Stomach (tissue), 9 donors: ENCODE measurements around the gene IRF7. TPM values are rescaled to one million over a fixed set of nuclear protein-coding genes. Genes with fewer than 3 reads are reported as not detected.

ENCODE experiments used
- DNase-seq, 2 donors: peaks; one replicate each; pipeline versions ENCODE4 v3.0.0 to v3.0.0-alpha.2; 2013 to 2019
- H3K27ac ChIP-seq, 5 donors: fragments of 200-600 bp in 4 of 5; sonication (generic) in 4 of 5; one replicate each; pipeline ENCODE4 v1.5.1; 2013 to 2019; ENCODE audit warnings: mild to moderate bottlenecking in 1 of 5, moderate library complexity in 1 of 5
- H3K27me3 ChIP-seq, 3 donors: fragments of 200-600 bp; sonication (generic); one replicate each; pipeline ENCODE4 v1.5.1; 2017 to 2019; ENCODE audit warnings: mixed run types in 1 of 3
- H3K36me3 ChIP-seq, 4 donors: fragments of 200-600 bp; sonication (generic); 1 replicate in 3 of 4; 2 replicates in 1 of 4; pipeline ENCODE4 v1.5.1; 2016 to 2019
- H3K4me1 ChIP-seq, 4 donors: fragments of 200-600 bp; sonication (generic); one replicate each; pipeline ENCODE4 v1.5.1; 2016 to 2019
- H3K4me3 ChIP-seq, 4 donors: fragments of 200-600 bp; sonication (generic) in 3 of 4; one replicate each; pipeline ENCODE4 v1.5.1; 2016 to 2019; ENCODE audit warnings: mild to moderate bottlenecking in 1 of 4
- H3K9me3 ChIP-seq, 4 donors: fragments of 200-600 bp; sonication (generic); one replicate each; pipeline ENCODE4 v1.5.1; 2016 to 2019
- EP300 ChIP-seq: sonication (generic); formaldehyde crosslinking; IDR thresholded peaks from one replicate; pipeline ENCODE4 v1.6.1; 2017; ENCODE audit warnings: antibody characterized with exemption
- POLR2A ChIP-seq, 4 donors: fragments of 450-650 bp; IDR thresholded peaks; one replicate each; pipeline ENCODE4 v1.6.1; 2016; ENCODE audit warnings: antibody characterized with exemption in 4 of 4, control low read depth in 2 of 4, mild to moderate bottlenecking in 1 of 4, moderate library complexity in 1 of 4
- WGBS, 5 donors: extraction: QIAGEN DNeasy Blood & Tissue Kit in 3 of 5; methylation state at CpG; one replicate each; pipeline versions ENCODE4 v1.1.5 to v1.1.7; 2013 to 2018; 5-methylcytosine and 5-hydroxymethylcytosine counted together
- intact Hi-C: fragments of 100-400 bp; cut with DNase I; formaldehyde crosslinking; loops from one replicate; pipeline ENCODE4 v1.15.1; 2023; ENCODE audit warnings: low total_unique reads
- polyA plus RNA-seq, 3 donors: library from polyadenylated mRNA; stranded (reverse); fragments of 200-250 nt; gene quantifications; one replicate each; pipeline ENCODE4 v1.2.3, GENCODE V29; 2013
- small RNA-seq, 4 donors: library from RNA; depleted of rRNA; stranded (forward); fragments of <200 nt; gene quantifications; one replicate each; pipeline ENCODE3, GENCODE V24; 2016
- total RNA-seq, 5 donors: library from RNA; depleted of rRNA; stranded (reverse); fragments of >200 nt; gene quantifications; one replicate each; pipeline versions ENCODE4 v1.1.0 to v1.2.3, GENCODE V29; 2014 to 2016
- donor health status: healthy with polysubstance abuse.
- donor health status: Bipolar disorder and iron deficiency.
- donor health status: healthy.

IRF7 gene
- total and polyA plus RNA-seq, 8 donors, result 5.7 to 49.1 (median 33.7) TPM

GRCh38 chr11:563066-563811 is 52.5 kb downstream of the IRF7 start:
- intact Hi-C loops, result no loop called here
- Histone ChIP-seq H3K36me3 (peaks cover 0 to 16% (median 7%) of the 10 kb centered on the region in 4 donors), H3K4me3 (peak overlapping the region in 3 of 4 donors; percentile 84 to 91 (median 89)), H3K27ac (peak overlapping the region in 3 of 5 donors; percentile 29 to 95 (median 29)), H3K9me3 (no peaks in the 10 kb centered on the region), H3K27me3 (peaks cover 0 to 18% (median under 1%) of the 10 kb centered on the region in 3 donors), H3K4me1 (peaks cover 27 to 69% (median 62%) of the 10 kb centered on the region in 4 donors)
- no peak for DNase-seq
- 51 to 80% (median 63%) methylated on average over 7 to 18 of the region's 18 CpGs for WGBS, 5 donors
- no peak for TF ChIP-seq POLR2A (IDR thresholded peaks at IDR 0.05)
- TF ChIP-seq EP300, result no peak

Small RNAs within 50 kb of the gene (small RNA-seq; reads per million reads assigned to genes)
- 4.2 to 32.6 (median 14.0) reads per million in 4 donors for gene MIR210

Other genes with a start within 250 kb of the IRF7 start
- gene B4GALNT4, start 246.5 kb downstream of the IRF7 start, total RNA-seq, result 1 to 10 TPM in 2 of 5 donors, under 1 TPM in 1, not detected in 2; 0.45 to 7.5 (median 4.2) TPM
- 1 to 10 TPM; 2.4 to 8.8 (median 4.4) TPM for gene B4GALNT4, start 246.5 kb downstream of the IRF7 start, polyA plus RNA-seq
- gene PKP3, start 221.7 kb downstream of the IRF7 start, total RNA-seq, result 100 to 1,000 TPM in 3 of 5 donors, 10 to 100 TPM in 2; 26.3 to 356 (median 141) TPM
- 10 to 100 TPM; 31.1 to 94.5 (median 41.7) TPM for gene PKP3, start 221.7 kb downstream of the IRF7 start, polyA plus RNA-seq
- gene SIGIRR, start 201.0 kb downstream of the IRF7 start, total RNA-seq, result 100 to 1,000 TPM in 3 of 5 donors, 10 to 100 TPM in 2; 11.4 to 325 (median 110) TPM
- 100 to 1,000 TPM; 110 to 227 (median 164) TPM for gene SIGIRR, start 201.0 kb downstream of the IRF7 start, polyA plus RNA-seq
- gene ANO9, start 173.9 kb downstream of the IRF7 start, total RNA-seq, result 100 to 1,000 TPM in 1 of 5 donors, 10 to 100 TPM in 3, 1 to 10 TPM in 1; 5.7 to 208 (median 40.2) TPM
- 10 to 100 TPM in 2 of 3 donors, 1 to 10 TPM in 1; 9.8 to 37.6 (median 12.8) TPM for gene ANO9, start 173.9 kb downstream of the IRF7 start, polyA plus RNA-seq
- 100 to 1,000 TPM in 2 of 5 donors, 10 to 100 TPM in 3; 16.5 to 264 (median 59.0) TPM for gene PTDSS2, start 165.7 kb downstream of the IRF7 start, total RNA-seq
- 10 to 100 TPM; 11.6 to 24.3 (median 22.3) TPM for gene PTDSS2, start 165.7 kb downstream of the IRF7 start, polyA plus RNA-seq
- 100 to 1,000 TPM in 4 of 5 donors, 10 to 100 TPM in 1; 61.3 to 260 (median 137) TPM for gene RNH1, start 108.7 kb downstream of the IRF7 start, total RNA-seq
- 100 to 1,000 TPM in 2 of 3 donors, 10 to 100 TPM in 1; 95.3 to 149 (median 106) TPM for gene RNH1, start 108.7 kb downstream of the IRF7 start, polyA plus RNA-seq
- gene HRAS, start 80.4 kb downstream of the IRF7 start, total RNA-seq, result 10 to 100 TPM; 14.2 to 87.5 (median 21.6) TPM
- gene HRAS, start 80.4 kb downstream of the IRF7 start, polyA plus RNA-seq, result 100 to 1,000 TPM; 108 to 181 (median 131) TPM
- gene LRRC56, start 78.4 kb downstream of the IRF7 start, total RNA-seq, result 1 to 10 TPM in 3 of 5 donors, under 1 TPM in 1, not detected in 1; 0.18 to 8.1 (median 3.3) TPM
- gene LRRC56, start 78.4 kb downstream of the IRF7 start, polyA plus RNA-seq, result 1 to 10 TPM; 2.1 to 2.9 (median 2.9) TPM
- gene LMNTD2, start 55.2 kb downstream of the IRF7 start, total RNA-seq, result 10 to 100 TPM in 3 of 5 donors, 1 to 10 TPM in 1, under 1 TPM in 1; 0.55 to 92.7 (median 12.8) TPM
- 1 to 10 TPM; 6.3 to 9.2 (median 7.2) TPM for gene LMNTD2, start 55.2 kb downstream of the IRF7 start, polyA plus RNA-seq
- 100 to 1,000 TPM in 2 of 5 donors, 10 to 100 TPM in 3; 16.7 to 330 (median 86.6) TPM for gene RASSF7, start 55.0 kb downstream of the IRF7 start, total RNA-seq
- 100 to 1,000 TPM in 2 of 3 donors, 10 to 100 TPM in 1; 73.0 to 121 (median 103) TPM for gene RASSF7, start 55.0 kb downstream of the IRF7 start, polyA plus RNA-seq
- 10 to 100 TPM; 17.5 to 60.8 (median 29.9) TPM for gene PHRF1, start 39.5 kb downstream of the IRF7 start, total RNA-seq
- gene PHRF1, start 39.5 kb downstream of the IRF7 start, polyA plus RNA-seq, result 10 to 100 TPM in 1 of 3 donors, 1 to 10 TPM in 2; 7.9 to 14.8 (median 9.4) TPM
- 10 to 100 TPM in 1 of 5 donors, 1 to 10 TPM in 4; 2.7 to 92.1 (median 5.5) TPM for gene CDHR5, start 9.0 kb upstream of the IRF7 start, total RNA-seq
- gene CDHR5, start 9.0 kb upstream of the IRF7 start, polyA plus RNA-seq, result 1 to 10 TPM in 1 of 3 donors, under 1 TPM in 2; 0.38 to 2.2 (median 0.92) TPM
- 1 to 10 TPM in 1 of 5 donors, not detected in 4; 3.1 TPM for gene SCT, start 11.2 kb upstream of the IRF7 start, total RNA-seq
- gene SCT, start 11.2 kb upstream of the IRF7 start, polyA plus RNA-seq, result under 1 TPM in 1 of 3 donors, not detected in 2; 0.95 TPM
- gene DRD4, start 21.3 kb upstream of the IRF7 start, total RNA-seq, result not detected
- gene DRD4, start 21.3 kb upstream of the IRF7 start, polyA plus RNA-seq, result 1 to 10 TPM in 1 of 3 donors, under 1 TPM in 2; 0.19 to 1.7 (median 0.50) TPM
- gene DEAF1, start 79.3 kb upstream of the IRF7 start, total RNA-seq, result 100 to 1,000 TPM in 1 of 5 donors, 10 to 100 TPM in 4; 12.3 to 111 (median 29.4) TPM
- gene DEAF1, start 79.3 kb upstream of the IRF7 start, polyA plus RNA-seq, result 10 to 100 TPM; 41.4 to 51.8 (median 45.1) TPM
- 10 to 100 TPM in 4 of 5 donors, 1 to 10 TPM in 1; 4.9 to 46.5 (median 21.5) TPM for gene TMEM80, start 79.9 kb upstream of the IRF7 start, total RNA-seq
- 10 to 100 TPM in 2 of 3 donors, 1 to 10 TPM in 1; 9.0 to 30.8 (median 18.1) TPM for gene TMEM80, start 79.9 kb upstream of the IRF7 start, polyA plus RNA-seq
- gene EPS8L2, start 90.3 kb upstream of the IRF7 start, total RNA-seq, result 100 to 1,000 TPM in 4 of 5 donors, 10 to 100 TPM in 1; 45.0 to 617 (median 306) TPM
- 100 to 1,000 TPM in 1 of 3 donors, 10 to 100 TPM in 2; 91.5 to 190 (median 96.2) TPM for gene EPS8L2, start 90.3 kb upstream of the IRF7 start, polyA plus RNA-seq
- gene TALDO1, start 131.5 kb upstream of the IRF7 start, total RNA-seq, result 100 to 1,000 TPM in 4 of 5 donors, 10 to 100 TPM in 1; 85.9 to 258 (median 175) TPM
- 100 to 1,000 TPM; 139 to 214 (median 208) TPM for gene TALDO1, start 131.5 kb upstream of the IRF7 start, polyA plus RNA-seq
- 10 to 100 TPM in 4 of 5 donors, 1 to 10 TPM in 1; 9.9 to 68.1 (median 13.4) TPM for gene GATD1, start 161.5 kb upstream of the IRF7 start, total RNA-seq
- 10 to 100 TPM; 21.0 to 63.2 (median 24.7) TPM for gene GATD1, start 161.5 kb upstream of the IRF7 start, polyA plus RNA-seq
- gene CEND1, start 174.1 kb upstream of the IRF7 start, total RNA-seq, result not detected
- under 1 TPM in 1 of 3 donors, not detected in 2; 0.23 TPM for gene CEND1, start 174.1 kb upstream of the IRF7 start, polyA plus RNA-seq
- gene SLC25A22, start 182.3 kb upstream of the IRF7 start, total RNA-seq, result 1 to 10 TPM in 4 of 5 donors, not detected in 1; 5.5 to 9.8 (median 7.4) TPM
- gene SLC25A22, start 182.3 kb upstream of the IRF7 start, polyA plus RNA-seq, result 10 to 100 TPM; 10.1 to 11.9 (median 11.8) TPM
- gene PIDD1, start 189.3 kb upstream of the IRF7 start, total RNA-seq, result 100 to 1,000 TPM in 1 of 5 donors, 10 to 100 TPM in 3, 1 to 10 TPM in 1; 5.9 to 503 (median 57.1) TPM
- 10 to 100 TPM; 20.5 to 25.6 (median 25.5) TPM for gene PIDD1, start 189.3 kb upstream of the IRF7 start, polyA plus RNA-seq
- gene RPLP2, start 194.0 kb upstream of the IRF7 start, total RNA-seq, result 1,000 to 10,000 TPM in 1 of 5 donors, 100 to 1,000 TPM in 4; 360 to 5,956 (median 454) TPM
- 1,000 to 10,000 TPM; 1,397 to 2,170 (median 1,669) TPM for gene RPLP2, start 194.0 kb upstream of the IRF7 start, polyA plus RNA-seq
- 100 to 1,000 TPM in 3 of 5 donors, 10 to 100 TPM in 2; 33.4 to 385 (median 139) TPM for gene PNPLA2, start 203.0 kb upstream of the IRF7 start, total RNA-seq
- 10 to 100 TPM; 41.7 to 85.1 (median 77.8) TPM for gene PNPLA2, start 203.0 kb upstream of the IRF7 start, polyA plus RNA-seq
- gene CRACR2B, start 212.0 kb upstream of the IRF7 start, total RNA-seq, result 100 to 1,000 TPM in 4 of 5 donors, 10 to 100 TPM in 1; 12.7 to 556 (median 165) TPM
- 100 to 1,000 TPM; 105 to 133 (median 119) TPM for gene CRACR2B, start 212.0 kb upstream of the IRF7 start, polyA plus RNA-seq
- 100 to 1,000 TPM; 103 to 293 (median 157) TPM for gene CD151, start 217.0 kb upstream of the IRF7 start, total RNA-seq
- 100 to 1,000 TPM in 2 of 3 donors, 10 to 100 TPM in 1; 66.7 to 262 (median 206) TPM for gene CD151, start 217.0 kb upstream of the IRF7 start, polyA plus RNA-seq
- 100 to 1,000 TPM in 1 of 5 donors, 10 to 100 TPM in 4; 13.8 to 407 (median 63.4) TPM for gene POLR2L, start 226.6 kb upstream of the IRF7 start, total RNA-seq
- 100 to 1,000 TPM; 130 to 160 (median 152) TPM for gene POLR2L, start 226.6 kb upstream of the IRF7 start, polyA plus RNA-seq
- 100 to 1,000 TPM in 1 of 5 donors, 10 to 100 TPM in 4; 20.5 to 116 (median 29.7) TPM for gene TSPAN4, start 226.9 kb upstream of the IRF7 start, total RNA-seq
- gene TSPAN4, start 226.9 kb upstream of the IRF7 start, polyA plus RNA-seq, result 10 to 100 TPM; 10.5 to 29.8 (median 26.4) TPM